Measurements from ENCODE around the gene KDM2B.

DNA sequence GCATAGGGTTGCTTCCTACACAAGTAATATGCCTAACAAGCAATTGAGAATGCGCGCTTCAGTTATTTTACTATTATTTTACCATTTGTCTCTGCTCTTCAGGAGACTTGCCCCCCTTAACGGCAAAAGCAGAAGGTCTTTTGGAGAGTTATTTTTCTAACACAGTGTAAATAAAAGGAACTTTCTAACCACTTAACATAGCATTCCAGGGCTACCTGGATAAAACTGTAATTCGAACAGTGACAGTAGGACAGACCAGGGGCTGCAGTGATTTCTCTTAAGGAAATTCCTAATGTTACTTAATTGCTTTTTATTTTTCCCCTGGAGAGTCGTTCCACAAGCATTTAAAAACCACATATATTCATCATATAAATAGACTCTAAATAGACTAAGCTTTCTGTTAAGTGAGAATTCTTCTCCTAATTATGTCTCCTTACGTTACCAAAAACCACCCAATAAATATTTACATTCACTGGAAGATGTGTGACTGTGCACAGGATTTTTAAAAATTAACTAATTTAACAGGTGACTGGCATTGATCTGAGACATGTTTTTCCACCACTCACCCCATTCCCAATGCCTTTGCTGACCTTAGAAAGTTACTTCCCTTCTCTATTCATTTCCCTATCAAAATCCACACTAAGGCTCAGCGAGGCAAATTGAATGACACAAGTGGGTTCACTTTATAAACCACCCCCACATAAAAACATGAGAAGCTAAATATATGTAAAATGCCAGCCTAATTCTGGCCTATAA lies 108.5 kb downstream of the KDM2B start:
- TF ChIP-seq CTCF (conservative IDR thresholded peaks at IDR 0.05) (no peak), EZH2 (IDR thresholded peaks at IDR 0.05; ENCODE audit: low read depth) (no peak)
